Measurements from ENCODE around the gene ZBED5.

Gene ZBED5

GRCh38 chr11:10878408-10879214 lies 20.8 kb upstream of the ZBED5 start:
- no peak for DNase-seq (ENCODE audit: low read depth)

GRCh38 chr11:10876158-10876557 lies 18.3 kb upstream of the ZBED5 start:
- no peak for DNase-seq (ENCODE audit: low read depth)

- DNase-seq (ENCODE audit: low read depth), result no peak
Measured at GRCh38 chr11:10875430-10876021, 17.7 kb upstream of the ZBED5 start.

GRCh38 chr11:10872097-10872496 lies 14.2 kb upstream of the ZBED5 start:
- DNase-seq (ENCODE audit: low read depth), result no peak

DNA sequence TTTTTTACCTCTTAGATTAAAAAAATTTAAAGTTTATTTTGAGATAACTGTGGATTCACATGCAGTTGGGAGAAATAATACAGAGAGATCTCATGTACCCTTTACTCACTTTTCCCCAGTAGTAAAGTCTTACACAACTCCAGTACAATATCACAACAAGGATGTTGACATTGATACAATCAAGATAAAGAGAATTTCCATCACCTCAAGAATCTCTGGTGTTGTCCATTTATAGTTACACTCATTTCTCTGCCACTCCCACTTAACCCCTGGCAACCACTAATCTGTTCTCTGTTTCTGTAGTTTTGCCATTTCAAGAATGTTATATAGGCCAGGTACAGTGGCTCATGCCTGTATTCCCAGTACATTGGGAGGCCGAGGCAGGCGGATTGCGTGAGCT lies 10.5 kb upstream of the ZBED5 start:
- no peak for DNase-seq (ENCODE audit: low read depth)

DNA sequence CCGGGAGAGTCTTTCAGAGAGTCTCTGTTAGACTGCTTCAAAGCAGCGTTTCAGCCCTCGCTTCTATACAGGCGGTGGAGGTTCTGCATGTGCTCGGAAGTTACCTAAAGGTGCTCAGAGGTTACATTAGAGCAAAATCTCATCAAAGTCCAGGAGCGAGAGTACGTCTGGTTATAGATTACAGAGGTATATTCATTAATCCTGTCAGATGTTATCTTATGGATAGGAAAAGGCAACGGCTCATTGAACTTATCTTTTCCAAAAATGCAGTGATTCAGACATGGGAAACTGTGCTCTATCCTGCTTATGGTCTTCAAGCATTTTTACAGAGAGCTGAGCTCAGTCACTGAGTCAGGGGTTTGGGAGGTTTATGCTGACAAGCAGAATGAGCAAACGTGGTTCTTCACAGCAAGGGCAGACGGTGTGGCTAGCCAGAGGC lies 9.1 kb upstream of the ZBED5 start:
- DNase-seq (ENCODE audit: low read depth), result no peak

GRCh38 chr11:10865837-10866270 lies 8.0 kb upstream of the ZBED5 start:
- DNase-seq (ENCODE audit: low read depth), result no peak

DNA sequence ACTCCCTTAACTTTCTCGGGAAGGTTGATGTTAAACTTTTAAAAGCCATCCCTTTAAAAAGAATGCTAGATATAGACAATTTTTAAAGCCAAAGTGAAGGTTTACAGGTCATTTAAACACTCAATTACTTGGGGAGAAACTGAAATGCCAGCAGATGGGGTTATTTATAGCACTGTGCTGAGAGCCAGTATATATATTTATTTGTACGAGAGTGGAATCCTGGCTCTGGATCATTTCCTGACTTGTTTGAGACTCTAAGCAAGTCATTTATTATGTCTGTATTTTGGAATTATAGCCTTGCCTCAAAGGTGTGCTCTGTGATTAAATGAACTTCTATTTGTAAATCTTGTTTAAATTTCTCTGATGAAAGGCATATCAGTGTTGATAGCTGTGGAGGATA lies 6.8 kb upstream of the ZBED5 start:
- no peak for DNase-seq (ENCODE audit: low read depth)

DNA sequence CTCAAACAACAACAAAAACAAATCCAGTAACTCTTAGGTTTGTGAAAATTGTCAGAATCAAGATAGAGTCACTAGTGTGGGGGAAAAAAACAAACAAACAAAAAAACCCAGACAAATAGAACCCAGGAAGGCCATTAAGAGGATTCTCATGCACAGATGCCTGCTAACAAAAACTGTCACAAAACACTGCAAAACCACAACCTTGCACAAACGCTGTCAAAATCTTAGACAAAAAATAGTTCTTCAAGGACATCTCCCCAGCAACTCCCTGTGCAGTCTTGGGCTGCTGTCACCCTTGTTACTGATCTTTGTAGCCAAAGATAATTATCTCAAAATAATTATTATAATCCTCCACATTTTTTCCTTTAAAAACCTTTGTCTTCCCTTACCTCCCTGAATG lies 4.6 kb upstream of the ZBED5 start:
- DNase-seq (ENCODE audit: low read depth), result no peak

DNA sequence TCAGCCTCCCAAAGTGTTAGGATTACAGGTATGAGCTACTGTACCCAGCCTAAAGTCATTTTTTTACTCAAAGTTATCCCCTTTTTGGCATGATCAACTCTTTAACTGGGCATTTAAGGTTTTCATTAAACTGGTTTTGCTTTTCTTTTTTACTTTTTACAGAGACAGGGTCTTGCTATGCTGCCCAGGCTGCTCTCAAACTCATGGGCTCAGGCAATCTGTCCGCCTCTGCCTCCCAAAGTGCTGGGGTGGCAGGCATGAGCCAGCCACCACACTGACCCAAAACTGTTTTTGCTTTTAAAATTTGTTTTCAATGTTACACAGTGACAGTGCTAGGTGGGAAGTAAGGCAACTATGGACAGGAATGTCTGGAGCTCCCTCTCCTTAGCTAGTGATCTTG lies 3.9 kb upstream of the ZBED5 start:
- no peak for DNase-seq (ENCODE audit: low read depth)

DNA sequence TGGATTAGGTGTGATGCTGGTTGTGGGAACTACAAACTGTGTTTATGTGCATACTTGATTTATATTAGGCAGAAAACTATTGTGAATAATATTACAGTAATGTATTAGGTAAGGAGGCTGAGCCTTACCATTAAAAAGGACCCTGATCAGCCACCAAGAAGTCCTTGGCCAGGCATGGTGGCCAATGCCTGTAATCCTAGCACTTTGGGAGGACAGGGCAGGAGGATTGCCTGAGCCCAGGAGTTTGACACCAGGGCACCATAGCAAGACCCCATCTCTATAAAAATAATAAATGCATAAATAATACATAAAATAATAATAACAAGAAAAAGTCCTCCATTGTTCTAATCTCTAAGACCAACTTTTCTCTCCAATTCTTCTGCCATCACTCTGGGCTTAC lies 3.2 kb upstream of the ZBED5 start:
- DNase-seq (ENCODE audit: low read depth), result no peak

DNA sequence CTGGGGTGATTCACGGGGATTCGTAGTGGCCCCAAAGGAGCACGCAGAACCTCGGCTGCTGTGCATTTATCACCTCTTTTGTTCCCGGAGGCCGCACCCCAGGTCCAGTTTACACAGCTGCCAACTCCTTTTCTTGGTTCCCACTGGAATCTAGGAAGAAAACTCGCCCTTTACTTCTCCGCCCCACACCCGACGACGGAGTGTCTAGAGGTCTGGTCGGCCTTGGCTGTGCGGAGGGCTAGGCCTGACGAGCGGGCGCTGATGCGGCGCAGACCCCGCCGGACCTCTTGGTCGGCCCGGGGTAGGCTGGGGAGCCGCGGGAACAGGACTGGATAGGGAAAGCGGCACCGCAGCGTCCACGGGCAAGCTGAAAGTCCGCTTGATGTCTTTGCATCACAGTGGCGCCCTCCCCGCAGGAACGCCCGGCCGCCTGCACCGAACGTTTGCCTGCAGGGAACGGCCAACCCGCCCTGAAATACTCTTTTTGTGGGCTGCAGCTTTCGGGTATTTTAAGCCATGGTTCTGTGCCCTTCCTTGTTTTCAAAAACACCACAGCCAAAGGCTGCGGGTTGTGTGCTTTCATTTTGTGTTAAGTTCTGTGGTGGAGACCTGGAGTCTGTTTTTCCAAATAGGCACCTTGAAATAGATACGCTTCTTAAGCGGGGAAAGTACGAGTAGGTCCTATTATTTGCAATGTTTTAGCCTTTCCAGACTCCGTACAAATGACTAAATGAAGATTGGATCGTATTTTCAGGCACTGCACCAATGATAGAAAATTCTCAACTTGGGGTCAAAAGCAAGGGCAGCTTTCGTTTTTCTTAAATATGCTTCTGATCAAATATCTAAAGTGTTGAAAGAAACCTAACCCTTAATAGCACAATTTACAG lies 829 bp upstream of the ZBED5 start:
- peak; percentile 22 for DNase-seq (ENCODE audit: low read depth)

GRCh38 chr11:10857459-10857708 lies 469 bp downstream of the ZBED5 start:
- DNase-seq (ENCODE audit: low read depth), result no peak

GRCh38 chr11:10856689-10857458 lies 979 bp downstream of the ZBED5 start:
- peak; percentile 3 for DNase-seq (ENCODE audit: low read depth)

DNA sequence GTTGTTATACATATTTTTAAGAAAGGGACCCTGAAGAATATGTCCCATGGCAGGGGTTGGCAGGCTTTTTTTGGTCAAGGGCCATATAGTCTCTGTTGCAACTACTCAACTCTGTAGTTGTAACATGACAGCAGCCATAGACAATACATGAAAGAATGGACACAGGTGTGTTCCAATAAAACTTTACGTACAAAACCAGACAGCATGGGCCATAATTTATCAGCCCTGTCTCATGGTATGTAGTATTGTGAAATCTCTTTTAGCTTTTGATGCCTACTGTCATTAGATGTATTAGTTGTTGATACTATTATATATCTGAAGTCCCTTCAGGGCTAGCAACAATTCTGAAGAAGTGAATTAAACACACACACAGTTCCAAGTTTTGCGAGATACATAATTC lies 2.6 kb downstream of the ZBED5 start:
- no peak for DNase-seq (ENCODE audit: low read depth)

DNA sequence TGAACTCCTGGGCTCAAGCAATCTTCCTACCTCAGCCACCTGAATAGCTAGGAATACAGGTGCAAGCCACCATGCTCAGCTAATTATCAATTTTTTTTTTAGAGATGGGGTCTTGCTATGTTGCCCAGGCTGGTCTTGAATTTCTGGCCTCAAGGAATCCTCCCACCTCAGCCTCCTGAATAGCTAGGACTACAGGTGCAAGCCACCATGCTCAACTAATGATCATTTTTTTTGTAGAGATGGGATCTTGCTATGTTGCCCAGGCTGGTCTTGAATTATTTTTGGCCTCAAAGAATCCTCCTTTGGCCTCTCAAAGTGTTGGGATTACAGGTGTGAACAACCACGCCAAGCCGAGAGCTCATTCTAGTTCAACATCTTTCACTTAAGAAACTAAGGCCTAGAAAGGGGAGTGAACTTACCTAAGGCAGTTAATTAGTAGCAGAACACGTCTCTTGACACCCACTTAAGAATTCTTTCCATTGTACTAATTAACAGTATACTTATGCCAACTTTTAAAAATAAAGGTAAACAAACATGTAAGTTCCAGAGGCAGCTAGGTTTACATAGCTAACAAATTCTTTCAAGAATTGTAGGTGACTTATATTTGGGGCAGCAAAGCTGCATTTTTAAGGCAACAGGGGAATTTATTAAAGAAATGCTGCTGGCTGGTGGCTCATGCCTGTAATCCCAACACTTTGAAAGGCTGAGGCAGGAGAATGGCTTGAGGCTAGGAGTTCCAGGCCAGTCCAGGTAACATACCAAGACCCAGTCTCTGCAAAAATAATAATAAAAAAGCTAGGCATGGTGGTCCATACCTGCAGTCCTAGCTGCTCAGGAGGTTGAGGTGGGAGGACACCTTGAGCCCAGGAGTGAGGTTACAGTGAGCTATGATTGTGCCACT lies 9.6 kb downstream of the ZBED5 start:
- no peak for DNase-seq (ENCODE audit: low read depth)

DNA sequence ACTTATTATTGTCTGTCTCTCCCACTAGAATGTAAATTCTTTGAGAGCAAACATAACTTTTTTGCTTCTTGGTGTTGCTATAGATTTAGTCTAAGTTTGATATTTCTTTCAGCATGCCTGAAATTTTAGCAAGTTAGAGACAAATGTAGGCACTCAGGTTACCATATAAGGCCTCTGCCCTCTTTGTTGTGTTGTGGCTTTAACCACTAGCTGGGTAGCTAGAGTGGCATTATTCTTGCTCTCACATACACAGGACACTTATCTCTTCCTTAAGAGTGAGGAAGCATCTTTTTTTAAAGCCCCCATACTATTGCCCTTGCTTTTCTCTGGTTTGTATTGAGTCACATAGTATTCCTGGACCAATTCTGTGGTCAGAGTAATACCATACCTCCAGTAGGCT lies 11.2 kb downstream of the ZBED5 start:
- no peak for DNase-seq (ENCODE audit: low read depth)

DNA sequence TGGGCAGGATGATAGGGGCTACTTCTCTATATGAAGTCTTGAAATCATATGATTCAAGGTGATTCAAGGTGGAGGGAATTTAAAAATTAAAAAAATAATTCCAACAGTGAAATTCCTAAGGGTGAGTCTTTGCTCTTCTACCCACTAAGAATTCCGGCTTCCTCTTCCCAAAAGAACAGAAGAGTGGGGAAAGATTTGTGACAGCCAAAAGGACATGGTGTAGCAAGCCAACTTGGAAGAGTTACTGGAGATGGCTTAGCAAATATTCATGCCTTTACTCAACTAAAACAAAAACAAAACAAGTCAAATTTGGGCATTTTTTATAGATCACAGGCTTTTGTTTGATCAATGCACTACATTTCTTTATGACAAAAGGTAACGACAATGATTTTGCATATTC lies 12.3 kb downstream of the ZBED5 start:
- DNase-seq (ENCODE audit: low read depth), result no peak

DNA sequence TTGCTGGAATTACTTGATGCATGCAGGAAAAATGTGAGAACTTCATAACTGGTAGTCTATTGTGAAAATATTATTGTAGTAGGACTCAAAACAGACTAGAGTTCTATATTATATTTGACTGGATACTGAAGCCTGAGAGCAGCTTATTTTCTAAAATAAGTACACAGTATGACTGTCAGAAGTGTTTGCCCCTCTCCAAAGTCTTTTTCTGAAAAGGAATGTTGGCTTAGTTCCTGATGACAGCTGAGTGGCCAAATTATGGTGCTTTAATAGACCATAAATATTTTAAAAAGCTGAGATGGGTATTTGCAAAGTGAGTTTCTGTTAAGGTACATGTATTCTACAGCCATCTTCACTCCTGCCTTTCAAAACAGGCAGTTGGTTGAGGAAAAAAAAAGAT lies 13.1 kb downstream of the ZBED5 start:
- DNase-seq (ENCODE audit: low read depth), result no peak

DNA sequence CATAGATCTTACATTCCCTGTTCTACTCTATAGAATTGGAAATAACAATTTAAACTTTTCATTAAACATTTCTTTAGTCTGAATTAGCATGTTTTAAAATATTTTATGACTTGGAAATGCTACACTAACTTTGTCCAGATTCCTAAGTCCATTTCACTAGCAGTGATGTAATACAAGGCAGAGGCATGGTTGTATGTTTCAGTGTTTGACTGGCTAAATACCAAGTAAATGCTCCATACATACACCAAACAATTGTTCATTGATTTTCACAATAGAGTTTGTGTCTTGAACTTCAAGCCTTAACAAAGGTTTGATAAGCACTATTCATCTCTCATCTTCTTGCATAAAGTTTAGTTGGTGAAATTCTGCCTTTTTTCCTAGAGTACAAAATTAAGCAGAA lies 13.5 kb downstream of the ZBED5 start:
- DNase-seq (ENCODE audit: low read depth), result no peak

DNA sequence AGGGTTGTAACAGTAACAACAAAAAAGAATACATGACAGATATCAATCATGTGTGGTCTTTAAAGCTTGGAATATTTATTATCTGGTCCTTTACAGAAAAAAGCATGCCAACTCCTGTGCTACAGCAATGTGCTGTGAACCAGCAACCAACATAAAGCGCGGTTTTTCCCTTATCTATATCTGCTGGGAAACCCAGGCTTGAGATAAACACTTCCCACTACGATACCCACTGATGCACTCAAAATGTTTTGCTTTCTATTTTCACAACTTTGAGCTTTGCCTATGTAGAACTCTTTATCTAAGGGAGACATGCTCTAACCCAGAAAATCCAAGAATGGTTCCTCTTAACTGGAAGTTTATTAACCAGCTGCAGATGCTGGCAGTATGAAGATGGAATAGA lies 19.0 kb downstream of the ZBED5 start:
- no peak for DNase-seq (ENCODE audit: low read depth)
